ENCODE results near the gene ASCL3. TPM values are rescaled to one million over a fixed set of nuclear protein-coding genes. Genes with fewer than 3 reads are reported as not detected.
A peak's percentile ranks its signal among the peaks of the same experiment; 100 is the strongest.

The ASCL3 gene
- total and polyA plus RNA-seq, 10 of the 15 experiments (the other 5 are each of a cell fraction or from before 2014, with no cell fraction given): not detected

- no peak for TF ChIP-seq SMC3 (IDR thresholded peaks at IDR 0.05; ENCODE audit: borderline replicate concordance, low read length)
- TF ChIP-seq RFX5 (IDR thresholded peaks at IDR 0.05; ENCODE audit: low read depth, low read length): no peak
- no peak for TF ChIP-seq MEF2B (IDR thresholded peaks at IDR 0.05; ENCODE audit: partially characterized antibody, poor library complexity, severe bottlenecking)
- no peak for TF ChIP-seq STAT1 (conservative IDR thresholded peaks at IDR 0.05)
- TF ChIP-seq BACH1 (IDR thresholded peaks at IDR 0.05; ENCODE audit: borderline replicate concordance): peak; percentile 78; the same call in 1 of the 2 replicates
- TF ChIP-seq HDAC2 (IDR thresholded peaks at IDR 0.05): no peak
- TF ChIP-seq ELK1 (IDR thresholded peaks at IDR 0.05; ENCODE audit: low read depth, low read length): no peak
- TF ChIP-seq SPI1 (IDR thresholded peaks at IDR 0.05; ENCODE audit: borderline replicate concordance, insufficient read depth, low read depth, low read length): peak; percentile 25; the same call in 1 of the 2 replicates
- no peak for TF ChIP-seq GATAD2B (conservative IDR thresholded peaks at IDR 0.05; ENCODE audit: low read depth)
- no peak for TF ChIP-seq EP300 (IDR thresholded peaks at IDR 0.05; ENCODE audit: borderline replicate concordance in 1 of 2, control insufficient read depth in 1 of 2, low read depth in 2 of 2, low read length in 2 of 2)
- no peak for TF ChIP-seq CEBPZ (IDR thresholded peaks at IDR 0.05; ENCODE audit: low read depth, low read length)
- no peak for TF ChIP-seq RB1 (IDR thresholded peaks at IDR 0.05; ENCODE audit: borderline replicate concordance)
- TF ChIP-seq CUX1 (IDR thresholded peaks at IDR 0.05; ENCODE audit: insufficient replicate concordance, low read depth, low read length): no peak
- no peak for TF ChIP-seq ZNF217 (IDR thresholded peaks at IDR 0.05)
- TF ChIP-seq RAD51 (IDR thresholded peaks at IDR 0.05): no peak
- no peak for TF ChIP-seq ATF7 (IDR thresholded peaks at IDR 0.05; ENCODE audit: low read depth)
- no peak for TF ChIP-seq YY1 (IDR thresholded peaks at IDR 0.05; ENCODE audit: low read depth, low read length)
- no peak for TF ChIP-seq SREBF1 (IDR thresholded peaks at IDR 0.05; ENCODE audit: low read length)
- no peak for TF ChIP-seq CHD2 (IDR thresholded peaks at IDR 0.05; ENCODE audit: borderline replicate concordance, low read depth, low read length)
- TF ChIP-seq BHLHE40 (IDR thresholded peaks at IDR 0.05; ENCODE audit: borderline replicate concordance in 1 of 2, low read depth in 2 of 2, low read length in 1 of 2): no peak
- TF ChIP-seq POLR2AphosphoS5 (IDR thresholded peaks at IDR 0.05; ENCODE audit: low read length): no peak
Measured at GRCh38 chr11:8963569-8964323, 20.9 kb upstream of the ASCL3 start (continued).
